GM12892 (cell line): Measurements from ENCODE around the gene TMEM81.

Experiments
- POLR2A ChIP-seq: IDR thresholded peaks from 2 replicates; pipeline ENCODE4 v1.6.1; 2011; ENCODE audit warnings: low read depth, low read length, control low read depth
- POLR2AphosphoS5 ChIP-seq: IDR thresholded peaks from 2 replicates; pipeline ENCODE4 v1.6.1; 2011; ENCODE audit warnings: low read depth, low read length, control low read depth
- TAF1 ChIP-seq: IDR thresholded peaks from 2 replicates; pipeline ENCODE4 v1.6.1; 2011; ENCODE audit warnings: low read depth, mild to moderate bottlenecking, control low read depth, low read length, borderline replicate concordance

DNA sequence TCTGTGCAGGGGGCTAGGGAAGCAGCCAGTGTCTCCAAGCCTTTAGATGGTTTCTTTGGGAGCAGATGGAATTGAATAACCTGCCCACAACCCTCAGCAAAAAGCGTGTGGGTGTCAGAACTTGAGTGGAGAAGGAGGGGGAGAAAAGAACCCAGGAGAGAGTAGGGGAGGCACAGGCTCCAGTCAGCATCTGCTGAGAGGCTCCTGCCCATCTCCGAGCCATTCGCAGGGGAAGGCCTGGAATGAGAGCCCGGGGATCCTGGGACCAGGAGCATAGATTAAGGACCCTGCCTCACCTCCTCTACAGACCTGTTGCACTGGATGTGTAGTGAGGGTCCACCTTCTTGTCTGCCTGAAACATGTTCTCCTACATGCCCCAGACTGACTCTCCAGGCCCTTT, 16.3 kb downstream of the TMEM81 start:
- no peak for TF ChIP-seq POLR2AphosphoS5
- no peak for TF ChIP-seq POLR2A
- TF ChIP-seq TAF1 = no peak
